ENCODE measurements around the gene VIP.

Gene VIP

DNA sequence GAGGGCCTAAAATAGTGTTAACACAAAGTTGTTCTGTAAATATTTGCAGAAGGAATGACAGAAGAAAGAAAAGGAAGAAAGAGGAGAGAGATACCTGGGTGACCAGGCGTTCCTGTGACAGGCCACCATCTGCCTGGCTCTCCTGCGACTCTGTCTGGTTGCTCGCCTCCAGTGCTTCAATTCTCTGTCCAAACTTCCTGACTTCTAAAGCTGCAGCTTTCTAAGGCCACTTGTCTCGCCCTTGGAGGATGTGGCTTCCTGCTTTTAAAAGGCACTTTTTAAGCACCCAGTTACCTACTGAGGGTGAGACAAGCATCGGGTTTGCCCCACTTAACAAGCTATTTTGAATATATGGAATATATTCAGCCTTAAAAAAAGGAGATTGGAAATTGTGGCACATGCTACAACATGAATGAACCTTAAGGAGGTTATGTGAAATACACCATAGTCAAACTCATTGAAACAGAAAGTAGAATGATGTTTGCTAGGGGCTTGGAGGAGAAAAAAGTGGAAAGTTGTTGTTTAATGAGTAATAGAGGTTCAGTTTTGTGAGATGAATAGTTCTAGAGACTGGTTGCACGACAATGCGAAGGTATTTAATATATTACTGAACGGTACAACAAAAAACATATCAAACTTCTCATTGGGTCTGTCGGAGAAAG is 32.8 kb downstream of the VIP start:
- TF ChIP-seq, protein P1, sequence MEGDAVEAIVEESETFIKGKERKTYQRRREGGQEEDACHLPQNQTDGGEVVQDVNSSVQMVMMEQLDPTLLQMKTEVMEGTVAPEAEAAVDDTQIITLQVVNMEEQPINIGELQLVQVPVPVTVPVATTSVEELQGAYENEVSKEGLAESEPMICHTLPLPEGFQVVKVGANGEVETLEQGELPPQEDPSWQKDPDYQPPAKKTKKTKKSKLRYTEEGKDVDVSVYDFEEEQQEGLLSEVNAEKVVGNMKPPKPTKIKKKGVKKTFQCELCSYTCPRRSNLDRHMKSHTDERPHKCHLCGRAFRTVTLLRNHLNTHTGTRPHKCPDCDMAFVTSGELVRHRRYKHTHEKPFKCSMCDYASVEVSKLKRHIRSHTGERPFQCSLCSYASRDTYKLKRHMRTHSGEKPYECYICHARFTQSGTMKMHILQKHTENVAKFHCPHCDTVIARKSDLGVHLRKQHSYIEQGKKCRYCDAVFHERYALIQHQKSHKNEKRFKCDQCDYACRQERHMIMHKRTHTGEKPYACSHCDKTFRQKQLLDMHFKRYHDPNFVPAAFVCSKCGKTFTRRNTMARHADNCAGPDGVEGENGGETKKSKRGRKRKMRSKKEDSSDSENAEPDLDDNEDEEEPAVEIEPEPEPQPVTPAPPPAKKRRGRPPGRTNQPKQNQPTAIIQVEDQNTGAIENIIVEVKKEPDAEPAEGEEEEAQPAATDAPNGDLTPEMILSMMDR (IDR thresholded peaks at IDR 0.05), result no peak
- no peaks in the 10 kb centered on the region for H3K4me1 ChIP-seq
- intact Hi-C loops (cut with DNase I; ENCODE audit: low total_unique reads), result no loop called here
- H3K4me3 ChIP-seq, result no peak overlapping the region
- H3K27me3 ChIP-seq, result no peaks in the 10 kb centered on the region
- no peaks in the 10 kb centered on the region for H3K36me3 ChIP-seq
- DNase-seq, result no peak
- H3K9me3 ChIP-seq, result no peaks in the 10 kb centered on the region
- no peak overlapping the region for H3K27ac ChIP-seq

DNA sequence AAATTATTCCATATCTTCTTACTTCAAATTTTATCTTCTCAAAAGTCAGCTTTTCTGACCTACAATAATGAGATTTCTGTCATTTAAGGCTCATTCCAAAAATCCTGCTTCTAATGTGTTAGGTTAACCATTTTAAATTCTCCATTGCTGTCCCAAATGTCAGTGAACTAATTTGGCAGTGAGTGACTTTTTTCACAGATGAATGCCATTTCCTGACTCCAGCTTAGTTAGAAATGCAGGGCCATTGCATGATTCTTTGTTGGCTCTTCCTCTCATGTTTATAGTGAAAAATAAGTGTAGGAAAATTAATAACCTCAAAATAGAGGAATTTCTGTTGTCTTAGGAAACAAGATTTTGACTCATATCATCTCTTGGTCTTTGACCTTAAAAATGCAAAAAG is 44.1 kb downstream of the VIP start:
- TF ChIP-seq, protein P1 (IDR thresholded peaks at IDR 0.05), result no peak
- H3K36me3 ChIP-seq, result no peaks in the 10 kb centered on the region
- H3K9me3 ChIP-seq, result no peaks in the 10 kb centered on the region
- H3K4me3 ChIP-seq, result no peak overlapping the region
- no peak for DNase-seq
- H3K27ac ChIP-seq, result no peak overlapping the region
- H3K4me1 ChIP-seq, result no peaks in the 10 kb centered on the region
- intact Hi-C loops (cut with DNase I; ENCODE audit: low total_unique reads), result no loop called here
- H3K27me3 ChIP-seq, result no peaks in the 10 kb centered on the region

DNA sequence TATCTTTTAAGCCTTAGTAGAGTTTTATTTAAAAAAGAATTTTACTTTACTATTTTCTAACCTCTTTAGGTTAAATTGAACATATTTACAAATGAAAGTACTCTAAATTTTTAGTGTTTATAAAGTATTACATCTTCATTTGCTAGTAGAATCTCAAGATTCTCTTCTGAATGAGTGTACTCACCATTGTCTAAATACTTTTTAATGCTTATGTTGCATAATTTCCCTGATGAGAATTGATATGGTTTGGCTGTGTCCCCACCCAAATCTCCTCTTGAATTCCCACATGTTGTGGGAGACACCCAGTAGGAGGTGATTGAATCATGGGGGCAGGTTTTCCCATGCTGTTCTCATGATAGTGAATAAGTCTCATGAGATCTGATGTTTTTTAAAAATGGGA is 53.6 kb downstream of the VIP start:
- Histone ChIP-seq H3K27me3 (no peaks in the 10 kb centered on the region), H3K4me3 (no peak overlapping the region), H3K27ac (no peak overlapping the region), H3K36me3 (no peaks in the 10 kb centered on the region), H3K4me1 (no peaks in the 10 kb centered on the region), H3K9me3 (no peaks in the 10 kb centered on the region)
- TF ChIP-seq, protein P1 (IDR thresholded peaks at IDR 0.05), result no peak
- no peak for DNase-seq
- intact Hi-C loops (cut with DNase I; ENCODE audit: low total_unique reads), result no loop called here

Measured in tibial artery (tissue), 4 donors.